ENCODE measurements around the gene RHOV.

Gene RHOV

GRCh38 chr15:40918146-40918798 is 44.2 kb upstream of the RHOV start:
- CTCF ChIA-PET: interaction anchor here (0.8 kb wide), 1 partner anchor 13 kb away, joined by 4 read pairs; no protein-coding TSS in a partner anchor
- POLR2A ChIA-PET (ENCODE audit: low non-redundant PET): no interaction called here
- no peak for TF ChIP-seq CTCF (conservative IDR thresholded peaks at IDR 0.05; ENCODE audit: low read depth)
- H3K27ac ChIP-seq: no peak overlapping the region
- DNase-seq (ENCODE audit: low spot score): no peak

- no peak overlapping the region for H3K27ac ChIP-seq
- no peak for DNase-seq (ENCODE audit: low spot score)
- TF ChIP-seq CTCF (conservative IDR thresholded peaks at IDR 0.05; ENCODE audit: low read depth): no peak
- CTCF ChIA-PET: interaction anchor here (0.5 to 0.8 kb wide), 2 partner anchors 13 to 25 kb away, joined by 4 to 5 read pairs; no protein-coding TSS in a partner anchor
- POLR2A ChIA-PET (ENCODE audit: low non-redundant PET): no interaction called here
Measured at GRCh38 chr15:40917585-40917984, 43.6 kb upstream of the RHOV start.

- no peak for TF ChIP-seq CTCF (conservative IDR thresholded peaks at IDR 0.05; ENCODE audit: low read depth)
- POLR2A ChIA-PET (ENCODE audit: low non-redundant PET): no interaction called here
- no peak overlapping the region for H3K27ac ChIP-seq
- DNase-seq (ENCODE audit: low spot score): no peak
- CTCF ChIA-PET: interaction anchor here (0.6 to 1.9 kb wide), 5 partner anchors 9 to 417 kb away, joined by 3 to 6 read pairs (median 4); partner anchors contain the start of gene OIP5
Measured at GRCh38 chr15:40915679-40916078, 41.6 kb upstream of the RHOV start.

GRCh38 chr15:40915116-40915661 is 41.2 kb upstream of the RHOV start:
- TF ChIP-seq CTCF (conservative IDR thresholded peaks at IDR 0.05; ENCODE audit: low read depth): no peak
- ChIA-PET CTCF (interaction anchor here (0.6 to 1.9 kb wide), 6 partner anchors 9 to 417 kb away, joined by 3 to 8 read pairs (median 4); partner anchors contain the start of gene OIP5), POLR2A (ENCODE audit: low non-redundant PET) (no interaction called here)
- DNase-seq (ENCODE audit: low spot score): no peak
- H3K27ac ChIP-seq: no peak overlapping the region

GRCh38 chr15:40914486-40914885 is 40.5 kb upstream of the RHOV start:
- CTCF ChIA-PET: interaction anchor here (0.7 to 1.9 kb wide), 3 partner anchors 12 to 110 kb away, joined by 3 to 8 read pairs (median 5); no protein-coding TSS in a partner anchor
- POLR2A ChIA-PET (ENCODE audit: low non-redundant PET): no interaction called here
- no peak overlapping the region for H3K27ac ChIP-seq
- DNase-seq (ENCODE audit: low spot score): no peak
- TF ChIP-seq CTCF (conservative IDR thresholded peaks at IDR 0.05; ENCODE audit: low read depth): no peak

GRCh38 chr15:40914013-40914412 is 40.0 kb upstream of the RHOV start:
- H3K27ac ChIP-seq: no peak overlapping the region
- ChIA-PET POLR2A (ENCODE audit: low non-redundant PET) (no interaction called here), CTCF (interaction anchor here (1.0 to 1.9 kb wide), 2 partner anchors 11 to 17 kb away, joined by 3 to 5 read pairs; no protein-coding TSS in a partner anchor)
- TF ChIP-seq CTCF (conservative IDR thresholded peaks at IDR 0.05; ENCODE audit: low read depth): no peak
- DNase-seq (ENCODE audit: low spot score): no peak

All from RWPE1 (cell line).